ENCODE measurements around the gene ARHGEF6. TPM values are rescaled to one million over a fixed set of nuclear protein-coding genes. Genes with fewer than 3 reads are reported as not detected.

The ARHGEF6 gene
- total RNA-seq, 1 donor from 2014 or later, result 16.2 TPM

GRCh38 chrX:136710325-136710951, 70.3 kb downstream of the ARHGEF6 start:
- intact Hi-C loops (cut with DNase I), result no loop called here
- no peaks in the 10 kb centered on the region for H3K27me3 ChIP-seq
- H3K36me3 ChIP-seq, result no peaks in the 10 kb centered on the region
- no peaks in the 10 kb centered on the region for H3K9me3 ChIP-seq
- DNase-seq (ENCODE audit: extremely low spot score in 2 of 2), result no peak
- H3K4me1 ChIP-seq, result no peaks in the 10 kb centered on the region
- no peak overlapping the region for H3K4me3 ChIP-seq
- no peak for TF ChIP-seq CTCF (IDR thresholded peaks at IDR 0.05)
- no peak for TF ChIP-seq POLR2A (IDR thresholded peaks at IDR 0.05)
- no peak for TF ChIP-seq POLR2AphosphoS5 (IDR thresholded peaks at IDR 0.05; ENCODE audit: insufficient read depth in 1 of 2, low read depth in 1 of 2)
- H3K27ac ChIP-seq, result no peak overlapping the region

DNA sequence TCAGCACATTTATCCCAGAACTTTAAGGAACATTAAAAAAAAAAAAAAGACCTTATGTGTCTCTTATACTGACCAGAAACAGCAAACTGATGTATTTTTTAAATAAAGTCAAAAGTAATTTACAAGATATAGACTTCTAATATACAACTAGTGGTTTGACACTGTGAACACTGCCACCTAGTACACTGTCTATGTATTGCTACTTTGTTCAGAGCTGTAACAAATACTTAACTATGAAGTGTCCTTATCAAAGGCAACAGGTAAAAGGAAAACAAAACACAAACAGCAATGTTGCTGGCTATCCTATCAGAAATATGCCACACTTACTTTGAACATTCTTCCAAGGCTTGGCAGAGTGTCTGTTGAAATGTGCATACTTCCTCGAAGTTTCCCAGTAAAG, 72.4 kb downstream of the ARHGEF6 start:
- intact Hi-C loops (cut with DNase I), result no loop called here
- Histone ChIP-seq H3K4me1 (no peaks in the 10 kb centered on the region), H3K4me3 (no peak overlapping the region), H3K9me3 (no peaks in the 10 kb centered on the region), H3K27ac (no peak overlapping the region), H3K36me3 (no peaks in the 10 kb centered on the region), H3K27me3 (no peaks in the 10 kb centered on the region)
- DNase-seq (ENCODE audit: extremely low spot score in 2 of 2), result no peak
- TF ChIP-seq POLR2A (IDR thresholded peaks at IDR 0.05) (no peak), POLR2AphosphoS5 (IDR thresholded peaks at IDR 0.05; ENCODE audit: insufficient read depth in 1 of 2, low read depth in 1 of 2) (no peak), CTCF (IDR thresholded peaks at IDR 0.05) (no peak)

GRCh38 chrX:136697156-136697555, 83.6 kb downstream of the ARHGEF6 start:
- Histone ChIP-seq H3K4me3 (no peak overlapping the region), H3K27me3 (no peaks in the 10 kb centered on the region), H3K4me1 (no peaks in the 10 kb centered on the region), H3K36me3 (no peaks in the 10 kb centered on the region), H3K9me3 (no peaks in the 10 kb centered on the region), H3K27ac (no peak overlapping the region)
- intact Hi-C loops (cut with DNase I), result no loop called here
- TF ChIP-seq CTCF (IDR thresholded peaks at IDR 0.05) (no peak), POLR2A (IDR thresholded peaks at IDR 0.05) (no peak), POLR2AphosphoS5 (IDR thresholded peaks at IDR 0.05; ENCODE audit: insufficient read depth in 1 of 2, low read depth in 1 of 2) (no peak)
- DNase-seq (ENCODE audit: extremely low spot score in 2 of 2), result no peak

DNA sequence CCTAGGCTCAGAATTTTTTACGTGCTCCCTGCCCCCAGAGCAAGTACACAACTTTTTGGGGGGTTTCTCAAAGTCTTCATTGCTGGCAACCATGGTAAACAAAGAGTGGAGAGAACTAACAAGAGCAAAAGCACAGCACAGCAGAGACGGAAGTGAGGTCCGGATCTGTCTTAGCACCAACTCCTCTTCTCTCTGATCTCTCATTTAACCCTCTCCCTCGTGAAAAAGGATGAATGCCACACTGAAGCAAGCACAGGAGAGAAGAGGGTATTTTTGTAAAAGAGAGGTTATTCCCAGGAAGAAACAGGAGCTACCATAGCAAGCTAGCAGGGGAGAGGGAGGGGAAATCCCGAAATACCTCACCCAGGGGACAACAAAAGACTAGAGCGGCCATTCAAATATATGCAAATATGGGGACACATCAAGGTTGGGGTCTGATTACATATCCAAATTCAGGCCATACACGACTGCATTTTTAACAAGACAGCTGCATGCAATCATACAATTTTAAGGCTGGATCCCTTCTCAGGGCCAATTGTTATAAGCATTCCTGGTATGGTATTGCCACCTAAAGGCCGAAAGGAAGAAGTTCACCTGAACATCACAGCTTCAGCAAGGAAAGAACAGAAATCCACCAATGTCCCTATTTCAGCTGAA, 86.2 kb downstream of the ARHGEF6 start:
- H3K27ac ChIP-seq, result no peak overlapping the region
- no peaks in the 10 kb centered on the region for H3K9me3 ChIP-seq
- TF ChIP-seq POLR2AphosphoS5 (IDR thresholded peaks at IDR 0.05; ENCODE audit: insufficient read depth in 1 of 2, low read depth in 1 of 2), result no peak
- peak; percentile 9 to 47 (median 20) for TF ChIP-seq CTCF (IDR thresholded peaks at IDR 0.05)
- no peak for TF ChIP-seq POLR2A (IDR thresholded peaks at IDR 0.05)
- no peaks in the 10 kb centered on the region for H3K36me3 ChIP-seq
- no peak overlapping the region for H3K4me3 ChIP-seq
- no peaks in the 10 kb centered on the region for H3K4me1 ChIP-seq
- intact Hi-C loops (cut with DNase I), result no loop called here
- DNase-seq (ENCODE audit: extremely low spot score in 2 of 2), result no peak
- H3K27me3 ChIP-seq, result no peaks in the 10 kb centered on the region

GRCh38 chrX:136692271-136692670, 88.5 kb downstream of the ARHGEF6 start:
- no peaks in the 10 kb centered on the region for H3K36me3 ChIP-seq
- no peak overlapping the region for H3K4me3 ChIP-seq
- H3K4me1 ChIP-seq, result no peaks in the 10 kb centered on the region
- H3K9me3 ChIP-seq, result no peaks in the 10 kb centered on the region
- intact Hi-C loops (cut with DNase I), result no loop called here
- no peak for DNase-seq (ENCODE audit: extremely low spot score in 2 of 2)
- H3K27me3 ChIP-seq, result no peaks in the 10 kb centered on the region
- TF ChIP-seq POLR2AphosphoS5 (IDR thresholded peaks at IDR 0.05; ENCODE audit: insufficient read depth in 1 of 2, low read depth in 1 of 2) (no peak), CTCF (IDR thresholded peaks at IDR 0.05) (no peak), POLR2A (IDR thresholded peaks at IDR 0.05) (no peak)
- no peak overlapping the region for H3K27ac ChIP-seq

All from vagina (tissue), 2 donors.